ENCODE measurements around the gene CYP26B1. TPM values are rescaled to one million over a fixed set of nuclear protein-coding genes. Genes with fewer than 3 reads are reported as not detected.
A peak's percentile ranks its signal among the peaks of the same experiment; 100 is the strongest.

The CYP26B1 gene
- total RNA-seq, 1 experiment from 2014 or later = 1.7 TPM

GRCh38 chr2:72116081-72116533 is 31.6 kb downstream of the CYP26B1 start:
- H3K36me3 ChIP-seq (ENCODE audit: control insufficient read depth, insufficient read depth, low read length) = no peaks in the 10 kb centered on the region
- ChIA-PET CTCF (interaction anchor here (0.9 kb wide), 1 partner anchor 192 kb away, joined by 5 read pairs; no protein-coding TSS in a partner anchor), POLR2A (no interaction called here)
- Mint-ChIP-seq H3K9me3 (ENCODE audit: unreplicated experiment) (peaks cover 21% of the 10 kb centered on the region), H3K4me1 (ENCODE audit: low read depth, unreplicated experiment) (no peaks in the 10 kb centered on the region), H3K4me3 (ENCODE audit: unreplicated experiment) (no peak overlapping the region), H3K27ac (ENCODE audit: unreplicated experiment) (peak overlapping the region; percentile 59), H3K36me3 (ENCODE audit: insufficient read depth, unreplicated experiment) (no peaks in the 10 kb centered on the region), H3K27me3 (ENCODE audit: insufficient read depth, unreplicated experiment) (peaks cover 2% of the 10 kb centered on the region)
- peaks cover 14% of the 10 kb centered on the region for H3K4me1 ChIP-seq
- TF ChIP-seq CTCF (IDR thresholded peaks at IDR 0.05; ENCODE audit: insufficient read depth in 1 of 2, low read depth in 1 of 2, low read length in 1 of 2, severe bottlenecking in 1 of 2, unreplicated experiment in 1 of 2) = no peak
- BruUV-seq (replicated peaks) = no TSS peak
- H3K9me3 ChIP-seq = no peaks in the 10 kb centered on the region
- DNase-seq = no peak
- no peak overlapping the region for H3K4me3 ChIP-seq (ENCODE audit: low read depth, low read length)
- intact Hi-C loops (cut with micrococcal nuclease; ENCODE audit: unreplicated experiment) = no loop called here
- no peaks in the 10 kb centered on the region for H3K27me3 ChIP-seq (replicated peaks; ENCODE audit: control insufficient read depth, insufficient read depth, low read length)

GRCh38 chr2:72115110-72116080 is 32.3 kb downstream of the CYP26B1 start:
- no peaks in the 10 kb centered on the region for H3K27me3 ChIP-seq (replicated peaks; ENCODE audit: control insufficient read depth, insufficient read depth, low read length)
- no peak for TF ChIP-seq CTCF (IDR thresholded peaks at IDR 0.05; ENCODE audit: insufficient read depth in 1 of 2, low read depth in 1 of 2, low read length in 1 of 2, severe bottlenecking in 1 of 2, unreplicated experiment in 1 of 2)
- peaks cover 21% of the 10 kb centered on the region for H3K9me3 Mint-ChIP-seq (ENCODE audit: unreplicated experiment)
- H3K27me3 Mint-ChIP-seq (ENCODE audit: insufficient read depth, unreplicated experiment) = peaks cover 2% of the 10 kb centered on the region
- no peaks in the 10 kb centered on the region for H3K9me3 ChIP-seq
- H3K4me3 ChIP-seq (ENCODE audit: low read depth, low read length) = no peak overlapping the region
- H3K36me3 Mint-ChIP-seq (ENCODE audit: insufficient read depth, unreplicated experiment) = no peaks in the 10 kb centered on the region
- peaks cover 14% of the 10 kb centered on the region for H3K4me1 ChIP-seq
- H3K36me3 ChIP-seq (ENCODE audit: control insufficient read depth, insufficient read depth, low read length) = no peaks in the 10 kb centered on the region
- H3K4me1 Mint-ChIP-seq (ENCODE audit: low read depth, unreplicated experiment) = no peaks in the 10 kb centered on the region
- no peak overlapping the region for H3K4me3 Mint-ChIP-seq (ENCODE audit: unreplicated experiment)
- ChIA-PET CTCF (interaction anchor here (0.9 to 1.2 kb wide), 2 partner anchors 190 to 191 kb away, joined by 5 read pairs; no protein-coding TSS in a partner anchor), POLR2A (interaction anchor here (0.7 kb wide), 1 partner anchor 30 kb away, joined by 3 read pairs; no protein-coding TSS in a partner anchor)
- DNase-seq = peak; percentile 65 to 79
- intact Hi-C loops (cut with micrococcal nuclease; ENCODE audit: unreplicated experiment) = no loop called here
- H3K27ac Mint-ChIP-seq (ENCODE audit: unreplicated experiment) = peak overlapping the region; percentile 59
- BruUV-seq (replicated peaks) = no TSS peak

GRCh38 chr2:72114693-72115051 is 33.0 kb downstream of the CYP26B1 start:
- intact Hi-C loops (cut with micrococcal nuclease; ENCODE audit: unreplicated experiment) = no loop called here
- POLR2A ChIA-PET = interaction anchor here (0.7 kb wide), 1 partner anchor 31 kb away, joined by 3 read pairs; no protein-coding TSS in a partner anchor
- Histone ChIP-seq H3K9me3 (no peaks in the 10 kb centered on the region), H3K4me1 (peaks cover 14% of the 10 kb centered on the region), H3K36me3 (ENCODE audit: control insufficient read depth, insufficient read depth, low read length) (no peaks in the 10 kb centered on the region), H3K4me3 (ENCODE audit: low read depth, low read length) (no peak overlapping the region), H3K27me3 (replicated peaks; ENCODE audit: control insufficient read depth, insufficient read depth, low read length) (no peaks in the 10 kb centered on the region)
- Mint-ChIP-seq H3K36me3 (ENCODE audit: insufficient read depth, unreplicated experiment) (no peaks in the 10 kb centered on the region), H3K4me3 (ENCODE audit: unreplicated experiment) (no peak overlapping the region), H3K4me1 (ENCODE audit: low read depth, unreplicated experiment) (no peaks in the 10 kb centered on the region), H3K9me3 (ENCODE audit: unreplicated experiment) (peaks cover 21% of the 10 kb centered on the region), H3K27me3 (ENCODE audit: insufficient read depth, unreplicated experiment) (peaks cover 2% of the 10 kb centered on the region), H3K27ac (ENCODE audit: unreplicated experiment) (no peak overlapping the region)
- BruUV-seq (replicated peaks) = no TSS peak
- DNase-seq = no peak
- no peak for TF ChIP-seq CTCF (IDR thresholded peaks at IDR 0.05; ENCODE audit: insufficient read depth in 1 of 2, low read depth in 1 of 2, low read length in 1 of 2, severe bottlenecking in 1 of 2, unreplicated experiment in 1 of 2)
- CTCF ChIA-PET = interaction anchor here (1.2 kb wide), 1 partner anchor 189 kb away, joined by 5 read pairs; no protein-coding TSS in a partner anchor
